CD8-positive, alpha-beta memory T cell (primary cell): ENCODE results near the gene GRIN3A. TPM values are rescaled to one million over a fixed set of nuclear protein-coding genes. Genes with fewer than 3 reads are reported as not detected.

Source experiments
- CTCF ChIA-PET: fragments of 350-600 bp; sonication (Branson Sonifier 250); formaldehyde crosslinking; loops from one replicate; lab custom pipeline; 2021; ENCODE audit warnings: antibody characterized with exemption; lab: Charles Lee
- POLR2A ChIA-PET: fragments of 350-600 bp; sonication (Branson Sonifier 250); formaldehyde crosslinking; loops from one replicate; lab custom pipeline; 2021; ENCODE audit warnings: antibody characterized with exemption; lab: Charles Lee
- DNase-seq, 5 donors: peaks; one replicate each; pipeline versions ENCODE4 v3.0.0 to v3.0.0-alpha.2; 2020 to 2022; ENCODE audit warnings: mixed read lengths in 1 of 5
- H3K27ac ChIP-seq: one replicate; pipeline ENCODE4 v1.7.0; 2013; ENCODE audit warnings: low read depth, mild to moderate bottlenecking, low read length, moderate library complexity
- H3K27me3 ChIP-seq: 2 replicates; pipeline ENCODE4 v1.7.0; 2013; ENCODE audit warnings: low read length, mild to moderate bottlenecking; ENCODE audit not compliant: insufficient read depth, poor library complexity, severe bottlenecking
- H3K36me3 ChIP-seq: 2 replicates; pipeline ENCODE4 v1.7.0; 2013; ENCODE audit warnings: mild to moderate bottlenecking, low read length, moderate library complexity; ENCODE audit not compliant: insufficient read depth
- H3K4me1 ChIP-seq: 2 replicates; pipeline ENCODE4 v1.7.0; 2013; ENCODE audit warnings: mild to moderate bottlenecking, low read length, moderate library complexity; ENCODE audit not compliant: insufficient read depth
- H3K4me3 ChIP-seq: 2 replicates; pipeline ENCODE4 v1.7.0; 2013; ENCODE audit warnings: mild to moderate bottlenecking, low read length
- H3K9me3 ChIP-seq: 2 replicates; pipeline ENCODE4 v1.7.0; 2013; ENCODE audit warnings: mild to moderate bottlenecking, low read length
- H3K27ac Mint-ChIP-seq, 8 donors: one replicate each; pipeline ENCODE4 v1.8.0; 2020 to 2021; ENCODE audit warnings: mixed read lengths in 8 of 8, mild to moderate bottlenecking in 6 of 8, inconsistent platforms in 3 of 8, moderate library complexity in 3 of 8
- H3K27me3 Mint-ChIP-seq, 2 donors: one replicate each; pipeline ENCODE4 v1.8.0; 2020 to 2021; ENCODE audit warnings: mixed read lengths in 2 of 2, mild to moderate bottlenecking in 1 of 2, moderate library complexity in 1 of 2
- H3K36me3 Mint-ChIP-seq, 3 donors: one replicate each; pipeline ENCODE4 v1.8.0; 2020 to 2021; ENCODE audit warnings: mixed read lengths in 3 of 3, inconsistent platforms in 1 of 3, mild to moderate bottlenecking in 1 of 3
- H3K4me1 Mint-ChIP-seq, 3 donors: one replicate each; pipeline ENCODE4 v1.8.0; 2020 to 2021; ENCODE audit warnings: mixed read lengths in 3 of 3, inconsistent platforms in 1 of 3, mild to moderate bottlenecking in 1 of 3
- H3K4me3 Mint-ChIP-seq, 7 donors: one replicate each; pipeline ENCODE4 v1.8.0; 2020 to 2021; ENCODE audit warnings: mixed read lengths in 7 of 7, mild to moderate bottlenecking in 6 of 7, moderate library complexity in 4 of 7, inconsistent platforms in 2 of 7
- H3K9me3 Mint-ChIP-seq, 5 donors: one replicate each; pipeline ENCODE4 v1.8.0; 2020 to 2022; ENCODE audit warnings: mixed read lengths in 5 of 5, mild to moderate bottlenecking in 3 of 5, moderate library complexity in 2 of 5, inconsistent platforms in 1 of 5
- polyA plus RNA-seq: library from polyadenylated mRNA; unstranded; fragments of 300-500 nt; fragmentation: Illumina TruSeq; gene quantifications from one replicate; pipeline ENCODE4 v1.2.3, GENCODE V29; 2021
- total RNA-seq, 2 experiments: library from RNA; stranded (reverse); gene quantifications; one replicate each; pipeline ENCODE4 v1.2.3, GENCODE V29; 2021

GRIN3A gene
- total RNA-seq, result not detected
- polyA plus RNA-seq, result 0.03 TPM

- Mint-ChIP-seq H3K4me3 (peak within 1 kb of the TSS in 1 of 7 donors; percentile 23), H3K9me3 (peaks cover 0 to 12% (median 3%) of the 10 kb centered on the region in 5 donors), H3K4me1 (peaks cover 0 to 1% (median 0%) of the 10 kb centered on the region in 3 donors), H3K27ac (no peak within 1 kb of the TSS), H3K36me3 (no peaks in the 10 kb centered on the region), H3K27me3 (peaks cover 27 to 40% of the 10 kb centered on the region in 2 donors)
- H3K4me1 ChIP-seq, result no peaks in the 10 kb centered on the region
- no peak for DNase-seq
- ChIA-PET CTCF (no interaction called here), POLR2A (no interaction called here)
- H3K9me3 ChIP-seq, result no peaks in the 10 kb centered on the region
- H3K36me3 ChIP-seq, result no peaks in the 10 kb centered on the region
- H3K4me3 ChIP-seq, result no peak within 1 kb of the TSS
- H3K27me3 ChIP-seq, result peaks cover 11% of the 10 kb centered on the region
- H3K27ac ChIP-seq, result no peak within 1 kb of the TSS
Measured at GRCh38 chr9:101738566-101739183, at the start of gene GRIN3A. Gene GRIN3A (minus strand): TSS chr9:101738647. CDS start chr9:101737979, 668 bp downstream.

GRCh38 chr9:101787891-101788290 is 49.4 kb upstream of the GRIN3A start:
- H3K36me3 ChIP-seq, result no peaks in the 10 kb centered on the region
- Mint-ChIP-seq H3K4me1 (no peaks in the 10 kb centered on the region), H3K27ac (no peak overlapping the region), H3K36me3 (no peaks in the 10 kb centered on the region), H3K27me3 (no peaks in the 10 kb centered on the region), H3K4me3 (no peak overlapping the region), H3K9me3 (peaks cover 0 to 4% (median 0%) of the 10 kb centered on the region in 5 donors)
- H3K4me1 ChIP-seq, result no peaks in the 10 kb centered on the region
- ChIA-PET CTCF (no interaction called here), POLR2A (no interaction called here)
- H3K4me3 ChIP-seq, result no peak overlapping the region
- no peak for DNase-seq
- H3K9me3 ChIP-seq, result no peaks in the 10 kb centered on the region
- no peak overlapping the region for H3K27ac ChIP-seq
- H3K27me3 ChIP-seq, result no peaks in the 10 kb centered on the region

- Mint-ChIP-seq H3K4me1 (no peaks in the 10 kb centered on the region), H3K4me3 (no peak overlapping the region), H3K27me3 (no peaks in the 10 kb centered on the region), H3K9me3 (peaks cover 0 to 5% (median 0%) of the 10 kb centered on the region in 5 donors), H3K36me3 (no peaks in the 10 kb centered on the region), H3K27ac (no peak overlapping the region)
- Histone ChIP-seq H3K9me3 (no peaks in the 10 kb centered on the region), H3K27me3 (no peaks in the 10 kb centered on the region), H3K4me3 (no peak overlapping the region), H3K36me3 (no peaks in the 10 kb centered on the region), H3K4me1 (no peaks in the 10 kb centered on the region), H3K27ac (no peak overlapping the region)
- DNase-seq, result no peak
- POLR2A ChIA-PET, result no interaction called here
- CTCF ChIA-PET, result no interaction called here
Measured at GRCh38 chr9:101778332-101778731, 39.9 kb upstream of the GRIN3A start.

GRCh38 chr9:101764472-101764871 is 26.0 kb upstream of the GRIN3A start:
- no peak overlapping the region for H3K4me3 Mint-ChIP-seq
- Histone ChIP-seq H3K36me3 (no peaks in the 10 kb centered on the region), H3K4me1 (no peaks in the 10 kb centered on the region), H3K27ac (no peak overlapping the region), H3K9me3 (no peaks in the 10 kb centered on the region), H3K27me3 (no peaks in the 10 kb centered on the region), H3K4me3 (no peak overlapping the region)
- H3K9me3 Mint-ChIP-seq, result peaks cover 0 to 10% (median 0%) of the 10 kb centered on the region in 5 donors
- no peak overlapping the region for H3K27ac Mint-ChIP-seq
- H3K4me1 Mint-ChIP-seq, result no peaks in the 10 kb centered on the region
- H3K36me3 Mint-ChIP-seq, result no peaks in the 10 kb centered on the region
- H3K27me3 Mint-ChIP-seq, result no peaks in the 10 kb centered on the region
- CTCF ChIA-PET, result no interaction called here
- DNase-seq, result no peak
- POLR2A ChIA-PET, result no interaction called here

- no peaks in the 10 kb centered on the region for H3K36me3 Mint-ChIP-seq
- no peak overlapping the region for H3K27ac Mint-ChIP-seq
- Histone ChIP-seq H3K27me3 (no peaks in the 10 kb centered on the region), H3K4me3 (no peak overlapping the region), H3K4me1 (no peaks in the 10 kb centered on the region), H3K27ac (no peak overlapping the region), H3K9me3 (no peaks in the 10 kb centered on the region), H3K36me3 (no peaks in the 10 kb centered on the region)
- H3K9me3 Mint-ChIP-seq, result peaks cover 0 to 7% (median 2%) of the 10 kb centered on the region in 5 donors
- no peaks in the 10 kb centered on the region for H3K4me1 Mint-ChIP-seq
- ChIA-PET CTCF (no interaction called here), POLR2A (no interaction called here)
- no peaks in the 10 kb centered on the region for H3K27me3 Mint-ChIP-seq
- no peak for DNase-seq
- no peak overlapping the region for H3K4me3 Mint-ChIP-seq
Measured at GRCh38 chr9:101758304-101758930, 20.0 kb upstream of the GRIN3A start.

- Mint-ChIP-seq H3K27me3 (no peaks in the 10 kb centered on the region), H3K4me3 (no peak overlapping the region), H3K4me1 (no peaks in the 10 kb centered on the region), H3K9me3 (peaks cover 0 to 9% (median 0%) of the 10 kb centered on the region in 5 donors), H3K36me3 (no peaks in the 10 kb centered on the region), H3K27ac (no peak overlapping the region)
- ChIA-PET CTCF (no interaction called here), POLR2A (no interaction called here)
- no peaks in the 10 kb centered on the region for H3K27me3 ChIP-seq
- no peaks in the 10 kb centered on the region for H3K9me3 ChIP-seq
- no peaks in the 10 kb centered on the region for H3K36me3 ChIP-seq
- no peaks in the 10 kb centered on the region for H3K4me1 ChIP-seq
- no peak for DNase-seq
- H3K27ac ChIP-seq, result no peak overlapping the region
- no peak overlapping the region for H3K4me3 ChIP-seq
Measured at GRCh38 chr9:101753716-101754115, 15.3 kb upstream of the GRIN3A start.

GRCh38 chr9:101751895-101752294 is 13.4 kb upstream of the GRIN3A start:
- DNase-seq, result no peak
- H3K9me3 ChIP-seq, result no peaks in the 10 kb centered on the region
- H3K9me3 Mint-ChIP-seq, result peaks cover 0 to 9% (median 2%) of the 10 kb centered on the region in 5 donors
- no peaks in the 10 kb centered on the region for H3K36me3 Mint-ChIP-seq
- no peaks in the 10 kb centered on the region for H3K36me3 ChIP-seq
- no peaks in the 10 kb centered on the region for H3K27me3 ChIP-seq
- H3K4me1 Mint-ChIP-seq, result no peaks in the 10 kb centered on the region
- H3K4me3 Mint-ChIP-seq, result no peak overlapping the region
- H3K27ac Mint-ChIP-seq, result no peak overlapping the region
- ChIA-PET POLR2A (no interaction called here), CTCF (no interaction called here)
- no peaks in the 10 kb centered on the region for H3K4me1 ChIP-seq
- peaks cover 0 to 3% of the 10 kb centered on the region in 2 donors for H3K27me3 Mint-ChIP-seq
- no peak overlapping the region for H3K27ac ChIP-seq
- H3K4me3 ChIP-seq, result no peak overlapping the region

GRCh38 chr9:101739311-101739710 is 864 bp upstream of the GRIN3A start:
- POLR2A ChIA-PET, result no interaction called here

More at GRCh38 chr9:101739311-101739710, 864 bp upstream of the GRIN3A start:
- Mint-ChIP-seq H3K27ac (no peak overlapping the region), H3K27me3 (peaks cover 27 to 40% of the 10 kb centered on the region in 2 donors), H3K36me3 (no peaks in the 10 kb centered on the region), H3K9me3 (peaks cover 0 to 12% (median 3%) of the 10 kb centered on the region in 5 donors), H3K4me3 (no peak overlapping the region), H3K4me1 (peaks cover 0 to 1% (median 0%) of the 10 kb centered on the region in 3 donors)
- Histone ChIP-seq H3K4me1 (no peaks in the 10 kb centered on the region), H3K27me3 (peaks cover 11% of the 10 kb centered on the region), H3K36me3 (no peaks in the 10 kb centered on the region), H3K9me3 (no peaks in the 10 kb centered on the region), H3K4me3 (no peak overlapping the region), H3K27ac (no peak overlapping the region)
- DNase-seq, result no peak
- CTCF ChIA-PET, result no interaction called here
